Right atrium auricular region (tissue), 2 donors: Measurements from ENCODE around the gene NR6A1. TPM values are rescaled to one million over a fixed set of nuclear protein-coding genes. Genes with fewer than 3 reads are reported as not detected.

Experiments
- DNase-seq: peaks from one replicate; pipeline ENCODE4 v3.0.0-alpha.2; 2019; ENCODE audit warnings: low spot score
- H3K27ac ChIP-seq, 2 donors: fragments of 200-600 bp; sonication (generic); 1 replicate in 1 of 2; 2 replicates in 1 of 2; pipeline ENCODE4 v1.5.1; 2016 to 2019
- H3K27me3 ChIP-seq, 2 donors: fragments of 200-600 bp; sonication (generic); one replicate each; pipeline versions ENCODE4 v1.5.1 to v1.6.0; 2017 to 2019
- H3K36me3 ChIP-seq: fragments of 200-600 bp; sonication (generic); one replicate; pipeline ENCODE4 v1.5.1; 2016
- H3K4me1 ChIP-seq, 2 donors: fragments of 200-600 bp; sonication (generic); one replicate each; pipeline versions ENCODE4 v1.5.1 to v1.6.0; 2017 to 2019
- H3K4me3 ChIP-seq, 2 donors: fragments of 200-600 bp; sonication (generic); 1 replicate in 1 of 2; 2 replicates in 1 of 2; pipeline ENCODE4 v1.5.1; 2017 to 2019; ENCODE audit warnings: mild to moderate bottlenecking in 1 of 2, moderate library complexity in 1 of 2
- H3K9me3 ChIP-seq, 2 donors: fragments of 200-600 bp; sonication (generic); one replicate each; pipeline ENCODE4 v1.5.1; 2019
- total RNA-seq, 2 donors: library from RNA; depleted of rRNA; stranded (reverse); fragments of >200 nt; gene quantifications; one replicate each; pipeline ENCODE4 v1.1.0, GENCODE V29; 2016
- TF ChIP-seq, protein P1 (sequence below), 2 donors: fragments of 200-600 bp; sonication (generic); IDR thresholded peaks; one replicate each; pipeline ENCODE4 v1.5.1; 2019; ENCODE audit warnings: antibody characterized with exemption in 2 of 2

Gene NR6A1
- total RNA-seq, 2 donors from 2014 or later = 1.9 to 2.6 TPM

DNA sequence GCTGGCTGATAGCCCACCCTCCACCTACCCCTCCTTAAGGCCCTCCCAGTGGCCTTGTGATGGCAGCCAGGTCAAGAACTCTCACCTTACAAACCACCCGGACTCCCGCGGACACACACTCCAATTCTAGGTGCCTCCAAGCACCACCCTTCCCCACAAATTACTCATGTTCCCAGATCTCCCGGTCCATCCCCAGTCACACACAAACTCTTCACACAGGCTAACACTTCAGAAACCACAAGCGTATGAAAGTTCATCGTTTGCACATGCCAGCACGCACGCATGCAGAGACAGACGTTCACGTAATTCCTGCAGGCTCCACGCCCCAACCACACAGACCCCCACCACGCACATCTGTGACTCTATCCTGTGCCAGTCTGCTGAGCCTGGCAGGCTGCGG is 281.9 kb downstream of the NR6A1 start:
- no peak overlapping the region for H3K4me3 ChIP-seq
- no peaks in the 10 kb centered on the region for H3K9me3 ChIP-seq
- TF ChIP-seq, protein P1, sequence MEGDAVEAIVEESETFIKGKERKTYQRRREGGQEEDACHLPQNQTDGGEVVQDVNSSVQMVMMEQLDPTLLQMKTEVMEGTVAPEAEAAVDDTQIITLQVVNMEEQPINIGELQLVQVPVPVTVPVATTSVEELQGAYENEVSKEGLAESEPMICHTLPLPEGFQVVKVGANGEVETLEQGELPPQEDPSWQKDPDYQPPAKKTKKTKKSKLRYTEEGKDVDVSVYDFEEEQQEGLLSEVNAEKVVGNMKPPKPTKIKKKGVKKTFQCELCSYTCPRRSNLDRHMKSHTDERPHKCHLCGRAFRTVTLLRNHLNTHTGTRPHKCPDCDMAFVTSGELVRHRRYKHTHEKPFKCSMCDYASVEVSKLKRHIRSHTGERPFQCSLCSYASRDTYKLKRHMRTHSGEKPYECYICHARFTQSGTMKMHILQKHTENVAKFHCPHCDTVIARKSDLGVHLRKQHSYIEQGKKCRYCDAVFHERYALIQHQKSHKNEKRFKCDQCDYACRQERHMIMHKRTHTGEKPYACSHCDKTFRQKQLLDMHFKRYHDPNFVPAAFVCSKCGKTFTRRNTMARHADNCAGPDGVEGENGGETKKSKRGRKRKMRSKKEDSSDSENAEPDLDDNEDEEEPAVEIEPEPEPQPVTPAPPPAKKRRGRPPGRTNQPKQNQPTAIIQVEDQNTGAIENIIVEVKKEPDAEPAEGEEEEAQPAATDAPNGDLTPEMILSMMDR (IDR thresholded peaks at IDR 0.05) = no peak
- no peaks in the 10 kb centered on the region for H3K4me1 ChIP-seq
- H3K36me3 ChIP-seq = no peaks in the 10 kb centered on the region
- no peaks in the 10 kb centered on the region for H3K27me3 ChIP-seq
- DNase-seq = no peak
- H3K27ac ChIP-seq = no peak overlapping the region

DNA sequence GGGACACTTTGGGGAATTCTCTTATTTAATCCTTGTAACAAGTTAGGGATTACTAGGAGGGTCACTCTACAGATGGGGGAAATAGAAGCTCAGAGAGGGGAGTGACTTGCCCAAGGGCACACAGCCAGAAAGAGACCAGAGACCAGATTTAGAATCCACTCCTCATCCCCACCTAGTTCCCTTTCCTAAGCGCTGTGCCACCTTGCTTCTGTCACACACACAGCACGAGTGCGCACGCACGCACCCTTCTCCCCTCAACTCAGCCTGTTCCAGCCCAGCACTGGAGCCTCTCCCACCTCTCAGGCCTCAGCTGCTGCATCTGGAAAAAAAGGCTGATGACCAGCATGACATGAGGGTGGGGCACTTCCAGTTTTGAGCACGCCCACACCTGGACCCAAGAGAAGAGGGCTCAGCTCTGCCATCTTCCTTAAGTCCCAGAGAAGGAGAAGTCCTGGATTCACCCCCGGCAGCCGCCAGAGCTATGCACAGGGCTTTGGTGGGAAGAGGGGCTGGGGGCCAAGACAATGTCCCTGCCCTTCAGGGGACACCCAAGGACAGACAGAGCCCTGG is 282.4 kb downstream of the NR6A1 start:
- no peak overlapping the region for H3K27ac ChIP-seq
- no peaks in the 10 kb centered on the region for H3K9me3 ChIP-seq
- no peaks in the 10 kb centered on the region for H3K27me3 ChIP-seq
- no peak overlapping the region for H3K4me3 ChIP-seq
- no peak for DNase-seq
- H3K4me1 ChIP-seq = no peaks in the 10 kb centered on the region
- TF ChIP-seq, protein P1 (IDR thresholded peaks at IDR 0.05) = no peak
- H3K36me3 ChIP-seq = no peaks in the 10 kb centered on the region

- DNase-seq = no peak
- Histone ChIP-seq H3K4me3 (no peak overlapping the region), H3K27ac (no peak overlapping the region), H3K36me3 (no peaks in the 10 kb centered on the region), H3K27me3 (no peaks in the 10 kb centered on the region), H3K9me3 (no peaks in the 10 kb centered on the region), H3K4me1 (no peaks in the 10 kb centered on the region)
- TF ChIP-seq, protein P1 (IDR thresholded peaks at IDR 0.05) = no peak
Measured at GRCh38 chr9:124487260-124488182, 283.6 kb downstream of the NR6A1 start.

- no peak overlapping the region for H3K4me3 ChIP-seq
- no peaks in the 10 kb centered on the region for H3K9me3 ChIP-seq
- no peaks in the 10 kb centered on the region for H3K4me1 ChIP-seq
- TF ChIP-seq, protein P1 (IDR thresholded peaks at IDR 0.05) = no peak
- no peaks in the 10 kb centered on the region for H3K36me3 ChIP-seq
- DNase-seq = no peak
- no peak overlapping the region for H3K27ac ChIP-seq
- H3K27me3 ChIP-seq = no peaks in the 10 kb centered on the region
Measured at GRCh38 chr9:124486778-124487259, 284.3 kb downstream of the NR6A1 start.

DNA sequence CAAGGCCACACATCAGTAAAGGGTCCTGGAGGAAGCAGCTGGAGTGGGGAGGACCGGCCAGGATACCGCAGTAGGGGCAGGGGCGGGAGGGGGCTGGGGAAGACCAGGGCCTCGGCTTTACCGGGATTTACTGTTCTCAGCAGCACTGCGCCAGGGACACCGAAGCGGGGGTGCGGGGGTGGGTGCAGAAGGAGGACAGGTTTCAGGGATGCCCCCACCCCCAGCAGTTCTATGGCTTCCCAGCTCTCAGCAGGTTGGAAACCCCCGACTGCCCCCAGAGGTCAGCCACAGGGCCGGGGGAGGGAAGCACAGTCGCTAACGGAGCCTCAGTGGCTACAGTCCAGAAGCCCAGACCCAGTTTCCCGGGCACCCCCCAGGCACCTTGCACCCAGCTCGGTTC is 285.2 kb downstream of the NR6A1 start:
- H3K27ac ChIP-seq = no peak overlapping the region
- no peaks in the 10 kb centered on the region for H3K36me3 ChIP-seq
- no peaks in the 10 kb centered on the region for H3K9me3 ChIP-seq
- no peaks in the 10 kb centered on the region for H3K27me3 ChIP-seq
- no peak for DNase-seq
- TF ChIP-seq, protein P1 (IDR thresholded peaks at IDR 0.05) = no peak
- H3K4me1 ChIP-seq = no peaks in the 10 kb centered on the region
- no peak overlapping the region for H3K4me3 ChIP-seq
